NT2/D1 (cell line): ENCODE measurements around the gene PLCL1.

Experiments used
- DNase-seq: peaks from one replicate; pipeline ENCODE4 v3.0.0-alpha.2; 2011; ENCODE audit warnings: low read depth, low spot score
- H3K27me3 ChIP-seq: 2 replicates; pipeline ENCODE4 v1.6.0; 2011; ENCODE audit warnings: mild to moderate bottlenecking; ENCODE audit not compliant: insufficient read length, insufficient read depth
- H3K36me3 ChIP-seq: 2 replicates; pipeline ENCODE4 v1.6.1; 2011; ENCODE audit warnings: mild to moderate bottlenecking, low read length, mixed read lengths; ENCODE audit not compliant: insufficient read depth, insufficient read length
- H3K4me1 ChIP-seq: 2 replicates; pipeline ENCODE4 v1.5.1; 2011; ENCODE audit not compliant: insufficient read depth, insufficient read length
- H3K4me3 ChIP-seq: 2 replicates; pipeline ENCODE4 v1.5.1; 2011; ENCODE audit warnings: low read depth; ENCODE audit not compliant: insufficient read length
- H3K9ac ChIP-seq: 2 replicates; pipeline ENCODE4 v1.6.0; 2011; ENCODE audit warnings: low read depth; ENCODE audit not compliant: insufficient read length
- H3K9me3 ChIP-seq: 2 replicates; pipeline ENCODE4 v1.5.1; 2011; ENCODE audit warnings: mild to moderate bottlenecking, low read length; ENCODE audit not compliant: insufficient read depth
- SUZ12 ChIP-seq: IDR thresholded peaks from 2 replicates; pipeline ENCODE4 v1.6.1; 2011; ENCODE audit not compliant: insufficient read length, insufficient read depth; ENCODE audit errors: extremely low read depth
- YY1 ChIP-seq: IDR thresholded peaks from 2 replicates; pipeline ENCODE4 v1.6.1; 2011; ENCODE audit not compliant: insufficient read length, insufficient read depth
- ZNF274 ChIP-seq: IDR thresholded peaks from 2 replicates; pipeline ENCODE4 v1.6.1; 2011; ENCODE audit warnings: mild to moderate bottlenecking, low read depth, low read length

PLCL1 gene

GRCh38 chr2:198173864-198174263, 369.5 kb downstream of the PLCL1 start:
- TF ChIP-seq ZNF274: no peak
- TF ChIP-seq SUZ12: no peak
- no peak for TF ChIP-seq YY1

GRCh38 chr2:198175271-198175670, 370.9 kb downstream of the PLCL1 start:
- no peak overlapping the region for H3K9ac ChIP-seq
- H3K4me3 ChIP-seq: no peak overlapping the region
- H3K9me3 ChIP-seq: 0 out of 2 replicates have a peak, but pooled peaks cover 4% of the 10 kb centered on the region
- TF ChIP-seq YY1: no peak
- no peak for TF ChIP-seq SUZ12
- no peak for TF ChIP-seq ZNF274
- H3K36me3 ChIP-seq: no peaks in the 10 kb centered on the region
- H3K27me3 ChIP-seq: no peaks in the 10 kb centered on the region
- no peaks in the 10 kb centered on the region for H3K4me1 ChIP-seq
- no peak for DNase-seq

More at GRCh38 chr2:198173864-198174263, 369.5 kb downstream of the PLCL1 start:
- Histone ChIP-seq H3K4me3 (no peak overlapping the region), H3K9ac (no peak overlapping the region), H3K36me3 (no peaks in the 10 kb centered on the region), H3K27me3 (no peaks in the 10 kb centered on the region), H3K9me3 (0 out of 2 replicates have a peak, but pooled peaks cover under 1% of the 10 kb centered on the region), H3K4me1 (no peaks in the 10 kb centered on the region)
- no peak for DNase-seq

DNA sequence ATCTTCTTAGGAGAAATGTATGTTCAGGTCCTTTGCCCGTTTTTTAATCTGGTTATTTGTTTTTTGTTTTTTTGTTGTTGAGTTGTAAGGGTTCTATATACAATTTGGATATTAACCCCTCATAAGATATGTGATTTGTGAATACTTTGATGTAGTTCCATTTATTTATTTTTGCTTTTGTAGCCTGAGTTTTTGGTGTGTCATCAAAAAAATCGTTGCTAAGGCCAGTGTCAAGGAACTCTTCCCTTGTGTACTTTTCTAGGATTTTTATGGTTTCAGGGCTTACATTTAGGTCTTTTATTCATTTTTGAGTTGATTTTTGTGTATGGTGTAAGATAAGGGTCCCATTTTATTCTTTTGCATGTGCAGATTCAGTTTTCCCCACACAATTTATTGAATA, 372.6 kb downstream of the PLCL1 start:
- Histone ChIP-seq H3K9ac (no peak overlapping the region), H3K4me3 (no peak overlapping the region), H3K9me3 (0 out of 2 replicates have a peak, but pooled peaks cover 4% of the 10 kb centered on the region), H3K36me3 (no peaks in the 10 kb centered on the region), H3K27me3 (no peaks in the 10 kb centered on the region), H3K4me1 (no peaks in the 10 kb centered on the region)
- no peak for TF ChIP-seq YY1
- no peak for TF ChIP-seq ZNF274
- TF ChIP-seq SUZ12: no peak
- DNase-seq: no peak

- Histone ChIP-seq H3K9ac (no peak overlapping the region), H3K27me3 (no peaks in the 10 kb centered on the region)
- no peak for DNase-seq
These were observed 374.4 kb downstream of the PLCL1 start for GRCh38 chr2:198178766-198179165.

GRCh38 chr2:198186257-198186656, 381.9 kb downstream of the PLCL1 start:
- no peak overlapping the region for H3K9ac ChIP-seq
- no peaks in the 10 kb centered on the region for H3K36me3 ChIP-seq
- H3K9me3 ChIP-seq: no peaks in the 10 kb centered on the region
- no peak for DNase-seq
- no peaks in the 10 kb centered on the region for H3K27me3 ChIP-seq
- H3K4me1 ChIP-seq: no peaks in the 10 kb centered on the region
- H3K4me3 ChIP-seq: no peak overlapping the region
- TF ChIP-seq SUZ12: no peak
- TF ChIP-seq YY1: no peak
- no peak for TF ChIP-seq ZNF274

More at GRCh38 chr2:198178766-198179165, 374.4 kb downstream of the PLCL1 start:
- Histone ChIP-seq H3K4me3 (no peak overlapping the region), H3K36me3 (no peaks in the 10 kb centered on the region), H3K4me1 (no peaks in the 10 kb centered on the region), H3K9me3 (0 out of 2 replicates have a peak, but pooled peaks cover 4% of the 10 kb centered on the region)
- no peak for TF ChIP-seq ZNF274

GRCh38 chr2:198187841-198188240, 383.4 kb downstream of the PLCL1 start:
- TF ChIP-seq YY1 (no peak), ZNF274 (no peak), SUZ12 (no peak)
- H3K27me3 ChIP-seq: no peaks in the 10 kb centered on the region
- no peaks in the 10 kb centered on the region for H3K36me3 ChIP-seq
- H3K4me3 ChIP-seq: no peak overlapping the region
- no peaks in the 10 kb centered on the region for H3K9me3 ChIP-seq
- H3K4me1 ChIP-seq: no peaks in the 10 kb centered on the region
- H3K9ac ChIP-seq: no peak overlapping the region
- no peak for DNase-seq

- Histone ChIP-seq H3K9me3 (no peaks in the 10 kb centered on the region), H3K36me3 (no peaks in the 10 kb centered on the region), H3K4me3 (no peak overlapping the region), H3K27me3 (no peaks in the 10 kb centered on the region), H3K4me1 (no peaks in the 10 kb centered on the region), H3K9ac (no peak overlapping the region)
- TF ChIP-seq ZNF274: no peak
- no peak for TF ChIP-seq SUZ12
- TF ChIP-seq YY1: no peak
- no peak for DNase-seq
These were observed 384.6 kb downstream of the PLCL1 start for GRCh38 chr2:198188982-198189381.
